Panc1 (cell line): ENCODE data around the gene PTPRF. TPM values are rescaled to one million over a fixed set of nuclear protein-coding genes. Genes with fewer than 3 reads are reported as not detected.

Experiments
- ATAC-seq: fragments of 200-7000 bp; cut with Tn5 transposase; 2 replicates; pipeline ENCODE4 v1.9.1; 2020; ENCODE audit warnings: mild to moderate bottlenecking, moderate library complexity
- BruUV-seq: library from RNA; stranded (reverse); fragments of 400-500 nt; replicated peaks from 2 replicates; lab custom pipeline; 2021; lab: Mats Ljungman, UMichigan
- CTCF ChIA-PET: fragments of 300-600 bp; sonication (Branson Sonifier 250); formaldehyde crosslinking; loops from one replicate; lab custom pipeline; 2022; ENCODE audit warnings: antibody characterized with exemption; lab: Charles Lee
- POLR2A ChIA-PET: fragments of 300-600 bp; sonication (Branson Sonifier 250); formaldehyde crosslinking; loops from one replicate; lab custom pipeline; 2022; ENCODE audit warnings: antibody characterized with exemption; lab: Charles Lee
- DNase-seq: peaks from one replicate; pipeline ENCODE4 v3.0.0-alpha.2; 2010; ENCODE audit warnings: low read depth, low spot score
- H3K27ac ChIP-seq: 2 replicates; pipeline ENCODE4 v1.5.1; 2011; ENCODE audit warnings: mild to moderate bottlenecking, low read length, inconsistent platforms
- H3K27me3 ChIP-seq: fragments of 200-500 bp; sonication (Bioruptor generic); 2 replicates; pipeline ENCODE4 v1.6.0; 2014; ENCODE audit warnings: low read length, inconsistent platforms; ENCODE audit not compliant: control insufficient read depth, insufficient read depth
- H3K36me3 ChIP-seq: fragments of 200-500 bp; sonication (Bioruptor generic); 2 replicates; pipeline ENCODE4 v1.5.1; 2014; ENCODE audit warnings: inconsistent platforms, mild to moderate bottlenecking, low read length, moderate library complexity; ENCODE audit not compliant: control insufficient read depth, insufficient read depth
- H3K4me1 ChIP-seq: 2 replicates; pipeline ENCODE4 v1.5.1; 2011; ENCODE audit warnings: inconsistent platforms, mild to moderate bottlenecking, low read length, moderate library complexity; ENCODE audit not compliant: control insufficient read depth, insufficient read depth
- H3K4me3 ChIP-seq, 2 experiments: 2 replicates each; pipeline ENCODE4 v1.5.1; 2011 to 2012; ENCODE audit warnings: low read depth in 2 of 2, low read length in 2 of 2, mild to moderate bottlenecking in 2 of 2, inconsistent platforms in 1 of 2, moderate library complexity in 1 of 2
- H3K9me3 ChIP-seq: fragments of 200-500 bp; sonication (Bioruptor generic); 2 replicates; pipeline ENCODE4 v1.5.1; 2014; ENCODE audit warnings: low read depth, mild to moderate bottlenecking, inconsistent platforms, low read length, moderate library complexity; ENCODE audit not compliant: control insufficient read depth, insufficient read depth
- POLR2AphosphoS5 ChIP-seq: IDR thresholded peaks from 2 replicates; pipeline ENCODE4 v1.6.1; 2012; ENCODE audit warnings: mild to moderate bottlenecking, low read depth, low read length, moderate library complexity
- SIN3A ChIP-seq: IDR thresholded peaks from 2 replicates; pipeline ENCODE4 v1.6.1; 2012; ENCODE audit warnings: low read depth, mild to moderate bottlenecking, low read length, moderate library complexity, borderline replicate concordance; ENCODE audit not compliant: insufficient read depth
- TCF7L2 ChIP-seq: IDR thresholded peaks from 2 replicates; pipeline ENCODE4 v1.6.1; 2011; ENCODE audit warnings: mild to moderate bottlenecking, low read depth, low read length, inconsistent platforms
- in situ Hi-C: cut with HindIII; loops from 2 replicates; pipeline ENCODE4 v1.10.0; 2016; ENCODE audit warnings: low sequenced_read_pairs, low pct_unique_long_range_greater_than_20kb
- intact Hi-C: fragments of 100-400 bp; cut with micrococcal nuclease; formaldehyde crosslinking; loops from one replicate; pipeline ENCODE4 v1.10.0; 2022; ENCODE audit not compliant: unreplicated experiment
- total RNA-seq: library from RNA; stranded (reverse); gene quantifications from one replicate; pipeline ENCODE4 v1.2.1, GENCODE V29; 2021; ENCODE audit not compliant: unreplicated experiment
- TF ChIP-seq, protein P1 (sequence below), 2 experiments: IDR thresholded peaks; 2 replicates each; pipeline ENCODE4 v1.6.1; 2011 to 2012; ENCODE audit warnings: low read depth in 2 of 2, control low read depth in 1 of 2, low read length in 1 of 2, mild to moderate bottlenecking in 1 of 2, moderate library complexity in 1 of 2; ENCODE audit not compliant: insufficient read depth in 1 of 2
- TF ChIP-seq, protein P2 (sequence below): fragments of 450-650 bp; IDR thresholded peaks from 2 replicates; pipeline ENCODE4 v1.5.1; 2017; ENCODE audit warnings: mild to moderate bottlenecking

The PTPRF gene
- total RNA-seq, 1 experiment from 2014 or later = 77.5 TPM

DNA sequence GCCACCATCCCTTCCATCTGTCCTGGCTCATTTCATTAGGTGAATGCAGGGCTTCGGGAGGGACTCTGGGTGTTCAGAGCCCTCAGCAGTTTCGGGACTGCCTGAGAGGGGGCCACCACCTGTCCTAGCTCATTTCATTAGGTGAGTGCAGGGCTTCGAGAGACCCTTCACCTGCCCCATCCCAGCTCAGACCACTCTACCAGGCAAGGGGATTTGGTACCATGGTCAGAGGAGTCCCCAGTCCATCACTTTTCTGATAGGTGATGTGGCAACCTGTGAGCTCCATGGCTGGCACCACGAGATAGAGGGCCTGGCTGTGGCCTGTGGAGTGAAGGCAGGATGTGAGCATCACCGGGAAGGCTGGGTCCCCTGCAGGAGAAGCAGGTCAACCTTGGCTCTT is 86.3 kb downstream of the PTPRF start:
- Histone ChIP-seq H3K4me3 (no peak overlapping the region), H3K27me3 (no peaks in the 10 kb centered on the region), H3K36me3 (no peaks in the 10 kb centered on the region), H3K27ac (no peak overlapping the region), H3K9me3 (no peaks in the 10 kb centered on the region), H3K4me1 (no peaks in the 10 kb centered on the region)
- DNase-seq = no peak
- TF ChIP-seq, protein P1, sequence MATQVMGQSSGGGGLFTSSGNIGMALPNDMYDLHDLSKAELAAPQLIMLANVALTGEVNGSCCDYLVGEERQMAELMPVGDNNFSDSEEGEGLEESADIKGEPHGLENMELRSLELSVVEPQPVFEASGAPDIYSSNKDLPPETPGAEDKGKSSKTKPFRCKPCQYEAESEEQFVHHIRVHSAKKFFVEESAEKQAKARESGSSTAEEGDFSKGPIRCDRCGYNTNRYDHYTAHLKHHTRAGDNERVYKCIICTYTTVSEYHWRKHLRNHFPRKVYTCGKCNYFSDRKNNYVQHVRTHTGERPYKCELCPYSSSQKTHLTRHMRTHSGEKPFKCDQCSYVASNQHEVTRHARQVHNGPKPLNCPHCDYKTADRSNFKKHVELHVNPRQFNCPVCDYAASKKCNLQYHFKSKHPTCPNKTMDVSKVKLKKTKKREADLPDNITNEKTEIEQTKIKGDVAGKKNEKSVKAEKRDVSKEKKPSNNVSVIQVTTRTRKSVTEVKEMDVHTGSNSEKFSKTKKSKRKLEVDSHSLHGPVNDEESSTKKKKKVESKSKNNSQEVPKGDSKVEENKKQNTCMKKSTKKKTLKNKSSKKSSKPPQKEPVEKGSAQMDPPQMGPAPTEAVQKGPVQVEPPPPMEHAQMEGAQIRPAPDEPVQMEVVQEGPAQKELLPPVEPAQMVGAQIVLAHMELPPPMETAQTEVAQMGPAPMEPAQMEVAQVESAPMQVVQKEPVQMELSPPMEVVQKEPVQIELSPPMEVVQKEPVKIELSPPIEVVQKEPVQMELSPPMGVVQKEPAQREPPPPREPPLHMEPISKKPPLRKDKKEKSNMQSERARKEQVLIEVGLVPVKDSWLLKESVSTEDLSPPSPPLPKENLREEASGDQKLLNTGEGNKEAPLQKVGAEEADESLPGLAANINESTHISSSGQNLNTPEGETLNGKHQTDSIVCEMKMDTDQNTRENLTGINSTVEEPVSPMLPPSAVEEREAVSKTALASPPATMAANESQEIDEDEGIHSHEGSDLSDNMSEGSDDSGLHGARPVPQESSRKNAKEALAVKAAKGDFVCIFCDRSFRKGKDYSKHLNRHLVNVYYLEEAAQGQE (IDR thresholded peaks at IDR 0.05; ENCODE audit: insufficient read depth in 1 of 2, low read depth in 2 of 2, low read length in 1 of 2) = no peak
- TF ChIP-seq, protein P2, sequence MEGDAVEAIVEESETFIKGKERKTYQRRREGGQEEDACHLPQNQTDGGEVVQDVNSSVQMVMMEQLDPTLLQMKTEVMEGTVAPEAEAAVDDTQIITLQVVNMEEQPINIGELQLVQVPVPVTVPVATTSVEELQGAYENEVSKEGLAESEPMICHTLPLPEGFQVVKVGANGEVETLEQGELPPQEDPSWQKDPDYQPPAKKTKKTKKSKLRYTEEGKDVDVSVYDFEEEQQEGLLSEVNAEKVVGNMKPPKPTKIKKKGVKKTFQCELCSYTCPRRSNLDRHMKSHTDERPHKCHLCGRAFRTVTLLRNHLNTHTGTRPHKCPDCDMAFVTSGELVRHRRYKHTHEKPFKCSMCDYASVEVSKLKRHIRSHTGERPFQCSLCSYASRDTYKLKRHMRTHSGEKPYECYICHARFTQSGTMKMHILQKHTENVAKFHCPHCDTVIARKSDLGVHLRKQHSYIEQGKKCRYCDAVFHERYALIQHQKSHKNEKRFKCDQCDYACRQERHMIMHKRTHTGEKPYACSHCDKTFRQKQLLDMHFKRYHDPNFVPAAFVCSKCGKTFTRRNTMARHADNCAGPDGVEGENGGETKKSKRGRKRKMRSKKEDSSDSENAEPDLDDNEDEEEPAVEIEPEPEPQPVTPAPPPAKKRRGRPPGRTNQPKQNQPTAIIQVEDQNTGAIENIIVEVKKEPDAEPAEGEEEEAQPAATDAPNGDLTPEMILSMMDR = no peak
- TF ChIP-seq SIN3A (no peak), TCF7L2 (no peak), POLR2AphosphoS5 (no peak)
- no peak for ATAC-seq
- CTCF ChIA-PET = no interaction called here
- POLR2A ChIA-PET = no interaction called here
- BruUV-seq = no TSS peak
- intact Hi-C loops = no loop called here
- in situ Hi-C loops = no loop called here

DNA sequence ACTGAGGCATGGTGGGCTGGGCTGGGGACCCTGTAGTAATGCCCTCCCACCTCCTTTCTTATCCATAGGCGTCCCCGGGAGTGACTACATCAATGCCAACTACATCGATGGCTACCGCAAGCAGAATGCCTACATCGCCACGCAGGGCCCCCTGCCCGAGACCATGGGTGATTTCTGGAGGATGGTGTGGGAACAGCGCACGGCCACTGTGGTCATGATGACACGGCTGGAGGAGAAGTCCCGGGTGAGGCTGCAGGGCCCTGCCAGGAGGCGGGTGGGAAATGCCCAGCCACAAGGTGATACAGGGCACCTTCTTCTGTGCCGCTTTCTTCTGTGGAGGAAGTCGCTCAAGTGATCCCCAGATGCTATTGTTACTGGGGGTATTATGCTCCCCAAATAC is 87.0 kb downstream of the PTPRF start:
- in situ Hi-C loops (no loop called here), intact Hi-C loops (no loop called here)
- no peak for ATAC-seq
- ChIA-PET POLR2A (no interaction called here), CTCF (no interaction called here)
- BruUV-seq = no TSS peak
- no peak overlapping the region for H3K4me3 ChIP-seq
- H3K27me3 ChIP-seq = no peaks in the 10 kb centered on the region
- DNase-seq = no peak
- H3K36me3 ChIP-seq = no peaks in the 10 kb centered on the region
- TF ChIP-seq TCF7L2 = no peak
- TF ChIP-seq, protein P1 (IDR thresholded peaks at IDR 0.05; ENCODE audit: insufficient read depth in 1 of 2, low read depth in 2 of 2, low read length in 1 of 2) = no peak
- TF ChIP-seq POLR2AphosphoS5 = no peak
- TF ChIP-seq SIN3A = no peak
- TF ChIP-seq, protein P2 = no peak
- no peaks in the 10 kb centered on the region for H3K9me3 ChIP-seq
- no peak overlapping the region for H3K27ac ChIP-seq
- H3K4me1 ChIP-seq = no peaks in the 10 kb centered on the region
